ENCODE results near the gene GLI1. TPM values are rescaled to one million over a fixed set of nuclear protein-coding genes. Genes with fewer than 3 reads are reported as not detected.

The GLI1 gene
- total RNA-seq, 2 donors from 2014 or later, result 1.7 to 11.5 TPM

DNA sequence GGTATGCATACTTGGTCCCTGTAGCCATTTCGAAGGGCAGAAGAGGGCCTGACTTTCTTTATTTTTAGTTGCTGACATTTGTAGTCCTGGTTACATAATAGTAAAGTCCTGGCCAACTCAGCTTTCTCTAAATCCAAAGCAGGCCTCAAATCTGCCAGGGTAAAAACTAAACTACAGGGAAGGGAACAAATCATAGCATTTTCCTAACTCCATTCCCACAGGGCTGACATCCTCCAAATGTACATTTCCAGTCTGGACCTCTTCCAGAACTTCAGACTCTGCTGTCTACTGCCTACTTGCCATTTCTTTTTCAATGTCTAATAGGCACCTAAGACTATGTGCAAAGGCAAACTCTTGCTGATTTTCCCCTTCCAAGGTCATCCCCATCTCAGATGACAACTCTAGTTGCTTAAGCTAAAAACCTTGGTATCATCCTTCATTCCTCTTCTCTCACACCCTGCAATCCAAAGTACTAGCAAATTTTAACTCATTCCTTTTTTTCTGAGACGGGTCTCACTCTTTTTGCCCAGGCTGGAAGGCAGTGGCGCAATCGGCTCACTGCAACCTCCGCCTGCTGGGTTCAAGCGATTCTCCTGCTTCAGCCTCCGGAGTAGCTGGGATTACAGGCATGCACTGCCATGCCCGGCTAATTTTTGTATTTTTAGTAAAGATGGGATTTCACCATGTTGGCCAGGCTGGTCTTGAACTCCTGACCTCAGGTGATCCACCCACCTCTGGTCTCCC, 58.8 kb downstream of the GLI1 start:
- TF ChIP-seq, protein P1, sequence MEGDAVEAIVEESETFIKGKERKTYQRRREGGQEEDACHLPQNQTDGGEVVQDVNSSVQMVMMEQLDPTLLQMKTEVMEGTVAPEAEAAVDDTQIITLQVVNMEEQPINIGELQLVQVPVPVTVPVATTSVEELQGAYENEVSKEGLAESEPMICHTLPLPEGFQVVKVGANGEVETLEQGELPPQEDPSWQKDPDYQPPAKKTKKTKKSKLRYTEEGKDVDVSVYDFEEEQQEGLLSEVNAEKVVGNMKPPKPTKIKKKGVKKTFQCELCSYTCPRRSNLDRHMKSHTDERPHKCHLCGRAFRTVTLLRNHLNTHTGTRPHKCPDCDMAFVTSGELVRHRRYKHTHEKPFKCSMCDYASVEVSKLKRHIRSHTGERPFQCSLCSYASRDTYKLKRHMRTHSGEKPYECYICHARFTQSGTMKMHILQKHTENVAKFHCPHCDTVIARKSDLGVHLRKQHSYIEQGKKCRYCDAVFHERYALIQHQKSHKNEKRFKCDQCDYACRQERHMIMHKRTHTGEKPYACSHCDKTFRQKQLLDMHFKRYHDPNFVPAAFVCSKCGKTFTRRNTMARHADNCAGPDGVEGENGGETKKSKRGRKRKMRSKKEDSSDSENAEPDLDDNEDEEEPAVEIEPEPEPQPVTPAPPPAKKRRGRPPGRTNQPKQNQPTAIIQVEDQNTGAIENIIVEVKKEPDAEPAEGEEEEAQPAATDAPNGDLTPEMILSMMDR (IDR thresholded peaks at IDR 0.05), result no peak
- no peak for TF ChIP-seq POLR2A (IDR thresholded peaks at IDR 0.05)
- TF ChIP-seq POLR2AphosphoS5 (IDR thresholded peaks at IDR 0.05), result no peak
- peak overlapping the region in 1 of 2 donors; percentile 83 for H3K4me3 ChIP-seq
- intact Hi-C loops (cut with DNase I), result no loop called here
- 82% methylated on average over 8 of the region's 8 CpGs for WGBS
- peaks cover 5% of the 10 kb centered on the region for H3K4me1 ChIP-seq (replicated peaks)
- H3K27ac ChIP-seq, result peak overlapping the region; percentile 99
- no peaks in the 10 kb centered on the region for H3K9me3 ChIP-seq
- H3K36me3 ChIP-seq, result no peaks in the 10 kb centered on the region
- no peak for DNase-seq (ENCODE audit: low spot score)
- H3K27me3 ChIP-seq (replicated peaks; ENCODE audit: insufficient read depth), result no peaks in the 10 kb centered on the region

DNA sequence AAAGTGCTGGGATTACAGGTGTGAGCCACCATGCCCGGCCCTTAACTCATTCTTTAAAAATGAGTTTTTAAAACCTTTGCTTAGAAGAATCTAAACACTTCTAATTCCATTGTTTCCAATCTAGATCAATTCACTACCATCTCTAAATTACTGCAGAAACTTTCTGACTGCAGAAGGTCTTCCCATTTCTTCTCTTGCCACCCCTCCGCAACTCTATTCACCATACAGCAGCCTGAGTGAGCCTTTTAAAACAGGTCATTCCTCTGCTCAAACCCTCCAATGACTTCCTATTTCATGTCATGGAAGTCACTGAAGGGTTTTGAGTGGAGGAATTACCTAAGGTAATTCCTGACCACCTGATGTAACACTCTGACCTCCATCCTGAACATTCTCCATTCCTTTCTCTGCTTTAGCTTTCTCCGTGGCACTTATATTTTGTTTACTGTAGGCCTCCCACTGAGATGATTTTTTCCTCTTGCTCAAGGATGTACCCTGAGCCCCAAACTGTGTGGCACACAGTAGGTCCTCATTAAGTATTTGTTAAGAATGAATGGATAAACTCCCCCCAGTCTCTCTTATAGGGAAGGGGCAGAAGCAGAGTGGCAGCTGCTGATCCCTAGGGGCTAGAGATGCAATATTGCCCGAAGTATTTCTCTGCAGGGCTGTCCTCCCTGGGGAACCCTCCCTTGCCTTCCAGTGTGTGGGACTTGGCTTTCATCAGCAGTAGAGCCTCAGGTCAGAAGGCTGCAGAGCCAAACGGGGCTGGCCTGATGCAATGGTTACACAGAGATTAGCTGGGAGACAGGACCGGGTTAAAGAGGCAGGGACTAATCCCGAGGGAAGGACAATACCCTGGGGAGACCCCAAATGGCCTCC, 59.6 kb downstream of the GLI1 start:
- no peaks in the 10 kb centered on the region for H3K36me3 ChIP-seq
- H3K4me3 ChIP-seq, result peak overlapping the region; percentile 83 to 87
- no peaks in the 10 kb centered on the region for H3K9me3 ChIP-seq
- TF ChIP-seq POLR2AphosphoS5 (IDR thresholded peaks at IDR 0.05), result no peak
- no peak for TF ChIP-seq POLR2A (IDR thresholded peaks at IDR 0.05)
- TF ChIP-seq, protein P1 (IDR thresholded peaks at IDR 0.05), result no peak
- no peaks in the 10 kb centered on the region for H3K27me3 ChIP-seq (replicated peaks; ENCODE audit: insufficient read depth)
- peak overlapping the region; percentile 99 for H3K27ac ChIP-seq
- DNase-seq (ENCODE audit: low spot score), result no peak
- 29% methylated on average over 7 of the region's 7 CpGs for WGBS
- intact Hi-C loops (cut with DNase I), result no loop called here
- H3K4me1 ChIP-seq (replicated peaks), result peaks cover 14% of the 10 kb centered on the region

GRCh38 chr12:57519796-57520052, 60.1 kb downstream of the GLI1 start:
- peak overlapping the region; percentile 99 for H3K27ac ChIP-seq
- TF ChIP-seq POLR2AphosphoS5 (IDR thresholded peaks at IDR 0.05) (no peak), POLR2A (IDR thresholded peaks at IDR 0.05) (no peak)
- TF ChIP-seq, protein P1 (IDR thresholded peaks at IDR 0.05), result no peak
- H3K9me3 ChIP-seq, result no peaks in the 10 kb centered on the region
- no peaks in the 10 kb centered on the region for H3K36me3 ChIP-seq
- WGBS, result 0% methylated on average over 8 of the region's 8 CpGs
- no peak for DNase-seq (ENCODE audit: low spot score)
- H3K4me3 ChIP-seq, result peak overlapping the region; percentile 83 to 87
- H3K4me1 ChIP-seq (replicated peaks), result peaks cover 19% of the 10 kb centered on the region
- intact Hi-C loops (cut with DNase I), result loop anchor here (5.0 kb wide), 1 partner anchor 88 kb away; no protein-coding TSS in a partner anchor
- no peaks in the 10 kb centered on the region for H3K27me3 ChIP-seq (replicated peaks; ENCODE audit: insufficient read depth)

- Histone ChIP-seq H3K9me3 (no peaks in the 10 kb centered on the region), H3K27me3 (replicated peaks; ENCODE audit: insufficient read depth) (no peaks in the 10 kb centered on the region), H3K4me1 (replicated peaks) (peaks cover 24% of the 10 kb centered on the region), H3K27ac (peak within 1 kb of the TSS; percentile 99), H3K36me3 (no peaks in the 10 kb centered on the region), H3K4me3 (peak within 1 kb of the TSS; percentile 83 to 87)
- TF ChIP-seq POLR2A (IDR thresholded peaks at IDR 0.05), result peak; percentile 100
- TF ChIP-seq, protein P1 (IDR thresholded peaks at IDR 0.05), result peak in 2 of 4 experiments; percentile 25 to 31
- TF ChIP-seq POLR2AphosphoS5 (IDR thresholded peaks at IDR 0.05), result peak; percentile 100
- WGBS, result under 1% methylated on average over 50 of the region's 52 CpGs
- DNase-seq (ENCODE audit: low spot score), result peak; percentile 99
- intact Hi-C loops (cut with DNase I), result loop anchor here (5.0 kb wide), 1 partner anchor 87 kb away; no protein-coding TSS in a partner anchor
Measured at GRCh38 chr12:57520053-57520818, 60.7 kb downstream of the GLI1 start, which contains the start of gene DDIT3. TSS of gene DDIT3 (minus strand) at chr12:57520514. CDS start at chr12:57517406, 3,108 bp downstream.

All from prostate gland (tissue), 2 donors.